Body of pancreas (tissue), 4 donors: Measurements from ENCODE around the gene ZFP91. TPM values are rescaled to one million over a fixed set of nuclear protein-coding genes. Genes with fewer than 3 reads are reported as not detected.

ENCODE experiments used
- ATAC-seq: fragments of 150-250 bp; one replicate; pipeline ENCODE4 v1.9.1; 2016
- DNase-seq, 4 donors: peaks; one replicate each; pipeline ENCODE4 v3.0.0-alpha.2; 2019
- H3K27ac ChIP-seq, 4 donors: fragments of 200-600 bp; sonication (generic); 1 replicate in 3 of 4; 2 replicates in 1 of 4; pipeline versions ENCODE4 v1.5.1 to v1.6.1; 2016 to 2019; ENCODE audit warnings: mild to moderate bottlenecking in 1 of 4, mixed read lengths in 1 of 4, moderate library complexity in 1 of 4
- H3K27me3 ChIP-seq, 2 donors: fragments of 200-600 bp; sonication (generic); one replicate each; pipeline ENCODE4 v1.6.0; 2016; ENCODE audit warnings: mild to moderate bottlenecking in 1 of 2
- H3K36me3 ChIP-seq, 2 donors: fragments of 200-600 bp; sonication (generic); replicated peaks in 1 of 2; 2 replicates each; pipeline ENCODE4 v1.5.1; 2016; ENCODE audit warnings: low read depth in 2 of 2; ENCODE audit not compliant: insufficient read depth in 1 of 2
- H3K4me1 ChIP-seq: fragments of 200-600 bp; sonication (generic); one replicate; pipeline ENCODE4 v1.6.0; 2016
- H3K4me3 ChIP-seq, 2 donors: fragments of 200-600 bp; sonication (generic); 1 replicate in 1 of 2; 2 replicates in 1 of 2; pipeline ENCODE4 v1.5.1; 2016 to 2019
- H3K9me3 ChIP-seq, 3 donors: fragments of 200-600 bp; sonication (generic); 1 replicate in 2 of 3; 2 replicates in 1 of 3; pipeline ENCODE4 v1.5.1; 2016
- POLR2A ChIP-seq, 3 donors: fragments of 450-650 bp; IDR thresholded peaks; one replicate each; pipeline ENCODE4 v1.6.1; 2016; ENCODE audit warnings: antibody characterized with exemption in 3 of 3, mild to moderate bottlenecking in 2 of 3
- WGBS, 2 donors: methylation state at CpG; one replicate each; pipeline ENCODE4 v1.1.5; 2017; 5-methylcytosine and 5-hydroxymethylcytosine counted together
- intact Hi-C: fragments of 100-400 bp; cut with DNase I; formaldehyde crosslinking; loops from one replicate; pipeline ENCODE4 v1.15.1; 2023
- total RNA-seq, 2 donors: library from RNA; depleted of rRNA; stranded (reverse); fragments of >200 nt; gene quantifications; one replicate each; pipeline ENCODE4 v1.1.0, GENCODE V29; 2016
- TF ChIP-seq, protein P1 (sequence below), 7 experiments: fragments of 450-650 bp in 4 of 7; fragments of 200-600 bp in 3 of 7; sonication (generic) in 3 of 7; IDR thresholded peaks; one replicate each; pipeline ENCODE4 v1.5.1; 2016 to 2019; ENCODE audit warnings: antibody characterized with exemption in 7 of 7

Gene ZFP91, protein sequence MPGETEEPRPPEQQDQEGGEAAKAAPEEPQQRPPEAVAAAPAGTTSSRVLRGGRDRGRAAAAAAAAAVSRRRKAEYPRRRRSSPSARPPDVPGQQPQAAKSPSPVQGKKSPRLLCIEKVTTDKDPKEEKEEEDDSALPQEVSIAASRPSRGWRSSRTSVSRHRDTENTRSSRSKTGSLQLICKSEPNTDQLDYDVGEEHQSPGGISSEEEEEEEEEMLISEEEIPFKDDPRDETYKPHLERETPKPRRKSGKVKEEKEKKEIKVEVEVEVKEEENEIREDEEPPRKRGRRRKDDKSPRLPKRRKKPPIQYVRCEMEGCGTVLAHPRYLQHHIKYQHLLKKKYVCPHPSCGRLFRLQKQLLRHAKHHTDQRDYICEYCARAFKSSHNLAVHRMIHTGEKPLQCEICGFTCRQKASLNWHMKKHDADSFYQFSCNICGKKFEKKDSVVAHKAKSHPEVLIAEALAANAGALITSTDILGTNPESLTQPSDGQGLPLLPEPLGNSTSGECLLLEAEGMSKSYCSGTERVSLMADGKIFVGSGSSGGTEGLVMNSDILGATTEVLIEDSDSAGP
- 10 to 100 TPM; 25.4 to 25.7 TPM for total RNA-seq

- H3K4me3 ChIP-seq = peak within 1 kb of the TSS; percentile 86 to 98
- 1% methylated on average over 28 to 36 of the region's 51 CpGs for WGBS, 2 donors
- TF ChIP-seq, protein P1, sequence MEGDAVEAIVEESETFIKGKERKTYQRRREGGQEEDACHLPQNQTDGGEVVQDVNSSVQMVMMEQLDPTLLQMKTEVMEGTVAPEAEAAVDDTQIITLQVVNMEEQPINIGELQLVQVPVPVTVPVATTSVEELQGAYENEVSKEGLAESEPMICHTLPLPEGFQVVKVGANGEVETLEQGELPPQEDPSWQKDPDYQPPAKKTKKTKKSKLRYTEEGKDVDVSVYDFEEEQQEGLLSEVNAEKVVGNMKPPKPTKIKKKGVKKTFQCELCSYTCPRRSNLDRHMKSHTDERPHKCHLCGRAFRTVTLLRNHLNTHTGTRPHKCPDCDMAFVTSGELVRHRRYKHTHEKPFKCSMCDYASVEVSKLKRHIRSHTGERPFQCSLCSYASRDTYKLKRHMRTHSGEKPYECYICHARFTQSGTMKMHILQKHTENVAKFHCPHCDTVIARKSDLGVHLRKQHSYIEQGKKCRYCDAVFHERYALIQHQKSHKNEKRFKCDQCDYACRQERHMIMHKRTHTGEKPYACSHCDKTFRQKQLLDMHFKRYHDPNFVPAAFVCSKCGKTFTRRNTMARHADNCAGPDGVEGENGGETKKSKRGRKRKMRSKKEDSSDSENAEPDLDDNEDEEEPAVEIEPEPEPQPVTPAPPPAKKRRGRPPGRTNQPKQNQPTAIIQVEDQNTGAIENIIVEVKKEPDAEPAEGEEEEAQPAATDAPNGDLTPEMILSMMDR (IDR thresholded peaks at IDR 0.05) = peak in 1 of 7 experiments; percentile 5
- TF ChIP-seq POLR2A (IDR thresholded peaks at IDR 0.05) = peak; percentile 56 to 85 (median 84)
- peaks cover 55% of the 10 kb centered on the region for H3K4me1 ChIP-seq
- ATAC-seq (peak; percentile 81), DNase-seq (peak; percentile 98 to 99 (median 98))
- peak within 1 kb of the TSS; percentile 98 to 100 (median 100) for H3K27ac ChIP-seq
- H3K9me3 ChIP-seq = no peaks in the 10 kb centered on the region
- no peaks in the 10 kb centered on the region for H3K27me3 ChIP-seq
- intact Hi-C loops = no loop called here
- no peaks in the 10 kb centered on the region for H3K36me3 ChIP-seq
Measured at GRCh38 chr11:58578635-58579191, at the start of gene ZFP91. Gene ZFP91, plus strand, starts transcription at chr11:58579063. Its CDS starts 219 bp downstream, at chr11:58579282.

DNA sequence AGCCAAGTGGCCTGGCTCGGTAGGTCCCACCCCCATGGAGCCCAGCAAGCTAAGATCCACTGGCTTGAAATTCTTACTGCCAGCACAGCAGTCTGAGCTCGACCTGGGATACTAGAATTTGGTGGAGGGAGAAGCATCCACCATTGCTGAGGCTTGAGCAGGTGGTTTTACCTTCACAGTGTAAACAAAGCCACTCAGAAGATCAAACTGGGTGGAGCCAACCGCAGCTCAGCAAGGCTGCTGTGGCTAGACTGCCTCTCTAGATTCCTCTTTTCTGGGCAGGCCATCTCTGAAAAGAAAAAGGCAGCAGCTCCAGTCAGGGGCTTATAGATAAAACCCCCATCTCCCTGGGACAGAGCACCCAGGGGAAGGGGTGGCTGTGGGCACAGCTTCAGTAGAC is 48.6 kb upstream of the ZFP91 start:
- Histone ChIP-seq H3K9me3 (no peaks in the 10 kb centered on the region), H3K36me3 (peaks cover 0 to 2% of the 10 kb centered on the region in 2 donors), H3K27ac (no peak overlapping the region), H3K4me1 (peaks cover 3% of the 10 kb centered on the region), H3K4me3 (no peak overlapping the region), H3K27me3 (no peaks in the 10 kb centered on the region)
- TF ChIP-seq POLR2A (IDR thresholded peaks at IDR 0.05) = no peak
- TF ChIP-seq, protein P1 (IDR thresholded peaks at IDR 0.05) = no peak
- DNase-seq (no peak), ATAC-seq (no peak)
- intact Hi-C loops = no loop called here
- WGBS, 2 donors = 79 to 84% methylated on average over 3 of the region's 3 CpGs

- WGBS, 2 donors = 97 to 100% methylated on average over 3 to 23 of the region's 25 CpGs
- H3K36me3 ChIP-seq = peaks cover 0 to 2% of the 10 kb centered on the region in 2 donors
- DNase-seq (no peak), ATAC-seq (no peak)
- H3K27ac ChIP-seq = no peak overlapping the region
- H3K4me3 ChIP-seq = no peak overlapping the region
- no peak for TF ChIP-seq POLR2A (IDR thresholded peaks at IDR 0.05)
- TF ChIP-seq, protein P1 (IDR thresholded peaks at IDR 0.05) = no peak
- H3K4me1 ChIP-seq = no peaks in the 10 kb centered on the region
- intact Hi-C loops = no loop called here
- no peaks in the 10 kb centered on the region for H3K9me3 ChIP-seq
- no peaks in the 10 kb centered on the region for H3K27me3 ChIP-seq
Measured at GRCh38 chr11:58531865-58532341, 47.0 kb upstream of the ZFP91 start.

DNA sequence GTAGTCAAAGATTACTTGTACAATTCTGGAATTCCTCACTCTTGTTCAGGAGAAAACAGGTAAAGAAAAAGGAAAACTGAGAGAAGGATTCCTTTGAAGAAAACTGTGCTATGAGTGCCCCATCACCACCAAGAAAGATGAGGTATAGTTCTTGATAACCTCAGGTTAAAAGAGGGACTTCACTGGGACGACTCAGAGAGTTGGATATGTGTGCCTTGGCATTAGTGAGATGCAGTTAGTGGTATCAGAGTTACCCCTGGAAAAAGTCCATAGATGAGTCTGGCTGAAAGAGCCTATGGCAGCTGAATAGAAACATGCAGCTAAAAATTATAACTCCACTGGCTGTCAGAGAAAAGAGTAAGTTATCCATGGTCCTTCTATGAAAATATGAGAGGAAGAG is 32.0 kb upstream of the ZFP91 start:
- Histone ChIP-seq H3K4me3 (no peak overlapping the region), H3K27ac (no peak overlapping the region), H3K9me3 (no peaks in the 10 kb centered on the region), H3K4me1 (no peaks in the 10 kb centered on the region), H3K27me3 (no peaks in the 10 kb centered on the region), H3K36me3 (peaks cover 0 to 14% of the 10 kb centered on the region in 2 donors)
- intact Hi-C loops = no loop called here
- 72 to 76% methylated on average over 1 of the region's 1 CpG for WGBS, 2 donors
- ATAC-seq (no peak), DNase-seq (no peak)
- no peak for TF ChIP-seq POLR2A (IDR thresholded peaks at IDR 0.05)

GRCh38 chr11:58549644-58550043 is 29.2 kb upstream of the ZFP91 start:
- 87 to 93% methylated on average over 7 of the region's 7 CpGs for WGBS, 2 donors
- no peak for DNase-seq
- no peaks in the 10 kb centered on the region for H3K27me3 ChIP-seq
- no peaks in the 10 kb centered on the region for H3K4me1 ChIP-seq
- no peak overlapping the region for H3K27ac ChIP-seq
- H3K4me3 ChIP-seq = no peak overlapping the region
- no peak for TF ChIP-seq POLR2A (IDR thresholded peaks at IDR 0.05)
- TF ChIP-seq, protein P1 (IDR thresholded peaks at IDR 0.05) = no peak
- H3K36me3 ChIP-seq = peaks cover 0 to 26% of the 10 kb centered on the region in 2 donors
- intact Hi-C loops = no loop called here
- no peaks in the 10 kb centered on the region for H3K9me3 ChIP-seq
- ATAC-seq = no peak
